ENCODE measurements around the gene KIAA1217.

GRCh38 chr10:24481241-24481640, 272.3 kb downstream of the KIAA1217 start:
- TF ChIP-seq POLR2A (IDR thresholded peaks at IDR 0.05; ENCODE audit: low read length): no peak
- no peak for TF ChIP-seq GATA1 (IDR thresholded peaks at IDR 0.05; ENCODE audit: low read depth, low read length)
